ENCODE data around the gene MYRIP. TPM values are rescaled to one million over a fixed set of nuclear protein-coding genes. Genes with fewer than 3 reads are reported as not detected.

MYRIP gene
- polyA plus RNA-seq, 3 donors, result not detected

GRCh38 chr3:39965461-39965860 lies 156.1 kb downstream of the MYRIP start:
- Mint-ChIP-seq H3K9me3 (peaks cover 0 to 3% (median 0%) of the 10 kb centered on the region in 7 donors), H3K27ac (no peak overlapping the region), H3K36me3 (no peaks in the 10 kb centered on the region), H3K4me1 (no peaks in the 10 kb centered on the region), H3K4me3 (no peak overlapping the region), H3K27me3 (ENCODE audit: low read depth in 3 of 3) (peaks cover 0 to 3% (median 0%) of the 10 kb centered on the region in 3 donors)
- DNase-seq, result no peak
- no peaks in the 10 kb centered on the region for H3K9me3 ChIP-seq (replicated peaks in 1 of 2; ENCODE audit: control insufficient read depth in 1 of 2, insufficient read depth in 1 of 2, low read length in 2 of 2)
- no peaks in the 10 kb centered on the region for H3K4me1 ChIP-seq (ENCODE audit: control insufficient read depth in 1 of 2, insufficient read depth in 2 of 2, low read length in 2 of 2)
- H3K27ac ChIP-seq (ENCODE audit: low read depth in 1 of 2, low read length in 2 of 2), result no peak overlapping the region
- no peak overlapping the region for H3K4me3 ChIP-seq (replicated peaks in 1 of 3; ENCODE audit: low read depth in 2 of 3, low read length in 3 of 3)
- intact Hi-C loops (cut with micrococcal nuclease), result no loop called here
- no peak overlapping the region for H3K4me2 ChIP-seq (replicated peaks; ENCODE audit: extremely low read depth, low read length, poor library complexity, severe bottlenecking)
- no peaks in the 10 kb centered on the region for H3K36me3 ChIP-seq (replicated peaks in 1 of 2; ENCODE audit: control insufficient read depth in 1 of 2, insufficient read depth in 2 of 2, low read length in 2 of 2)
- TF ChIP-seq CTCF (IDR thresholded peaks at IDR 0.05), result no peak
- no peak overlapping the region for H3K9ac ChIP-seq (ENCODE audit: insufficient read depth, low read length, poor library complexity, severe bottlenecking)
- H3K27me3 ChIP-seq (ENCODE audit: control insufficient read depth in 2 of 2, insufficient read depth in 2 of 2, low read length in 2 of 2), result peaks cover 0 to 6% of the 10 kb centered on the region in 2 donors
- H3K79me2 ChIP-seq (ENCODE audit: insufficient read depth, low read length), result no peaks in the 10 kb centered on the region
- H4K20me1 ChIP-seq (ENCODE audit: insufficient read depth, low read length), result no peaks in the 10 kb centered on the region
- no peak overlapping the region for H2AFZ ChIP-seq (ENCODE audit: insufficient read depth, low read depth, low read length, poor library complexity, severe bottlenecking)

GRCh38 chr3:39965997-39966396 lies 156.6 kb downstream of the MYRIP start:
- H3K4me1 ChIP-seq (ENCODE audit: control insufficient read depth in 1 of 2, insufficient read depth in 2 of 2, low read length in 2 of 2), result no peaks in the 10 kb centered on the region
- DNase-seq, result no peak
- H3K4me3 ChIP-seq (replicated peaks in 1 of 3; ENCODE audit: low read depth in 2 of 3, low read length in 3 of 3), result no peak overlapping the region
- Mint-ChIP-seq H3K27ac (no peak overlapping the region), H3K36me3 (no peaks in the 10 kb centered on the region), H3K9me3 (peaks cover 0 to 3% (median 0%) of the 10 kb centered on the region in 7 donors), H3K4me1 (no peaks in the 10 kb centered on the region), H3K4me3 (no peak overlapping the region), H3K27me3 (ENCODE audit: low read depth in 3 of 3) (peaks cover 0 to 3% (median 0%) of the 10 kb centered on the region in 3 donors)
- intact Hi-C loops (cut with micrococcal nuclease), result no loop called here
- H3K27ac ChIP-seq (ENCODE audit: low read depth in 1 of 2, low read length in 2 of 2), result no peak overlapping the region
- H3K4me2 ChIP-seq (replicated peaks; ENCODE audit: extremely low read depth, low read length, poor library complexity, severe bottlenecking), result no peak overlapping the region
- no peak overlapping the region for H2AFZ ChIP-seq (ENCODE audit: insufficient read depth, low read depth, low read length, poor library complexity, severe bottlenecking)
- H3K9ac ChIP-seq (ENCODE audit: insufficient read depth, low read length, poor library complexity, severe bottlenecking), result no peak overlapping the region
- no CpG with 5 or more reads among the region's 2 CpGs for WGBS (ENCODE audit: insufficient coverage)
- peaks cover 0 to 2% of the 10 kb centered on the region in 2 donors for H3K27me3 ChIP-seq (ENCODE audit: control insufficient read depth in 2 of 2, insufficient read depth in 2 of 2, low read length in 2 of 2)
- H3K79me2 ChIP-seq (ENCODE audit: insufficient read depth, low read length), result no peaks in the 10 kb centered on the region
- H3K36me3 ChIP-seq (replicated peaks in 1 of 2; ENCODE audit: control insufficient read depth in 1 of 2, insufficient read depth in 2 of 2, low read length in 2 of 2), result no peaks in the 10 kb centered on the region
- no peaks in the 10 kb centered on the region for H3K9me3 ChIP-seq (replicated peaks in 1 of 2; ENCODE audit: control insufficient read depth in 1 of 2, insufficient read depth in 1 of 2, low read length in 2 of 2)
- no peak for TF ChIP-seq CTCF (IDR thresholded peaks at IDR 0.05)
- H4K20me1 ChIP-seq (ENCODE audit: insufficient read depth, low read length), result no peaks in the 10 kb centered on the region
